NCI-H345 treated with DMSO at 0.1 percent for 48 hours (cell line): ENCODE measurements around the gene FRAS1.
"Not testable (repeated sequence)": the region's sequence is repeated elsewhere in the genome, so short reads cannot be mapped to it uniquely, and the experiment has no call there.

Experiments
- DNase-seq: peaks from one replicate; lab custom pipeline; 2025; ENCODE audit not compliant: unreplicated experiment; lab: John Stamatoyannopoulos, UW

FRAS1 gene

GRCh38 chr4:78484574-78484973 is 427.5 kb downstream of the FRAS1 start:
- DNase-seq = no peak

- no peak for DNase-seq
These were observed 436.6 kb downstream of the FRAS1 start for GRCh38 chr4:78493731-78494130.

GRCh38 chr4:78496021-78496643 is 439.0 kb downstream of the FRAS1 start:
- DNase-seq = no peak

GRCh38 chr4:78506260-78506659 is 449.1 kb downstream of the FRAS1 start:
- not testable (repeated sequence) for DNase-seq

- DNase-seq = no peak
These were observed 451.9 kb downstream of the FRAS1 start for GRCh38 chr4:78509043-78509442.

- DNase-seq = no peak
These were observed 453.0 kb downstream of the FRAS1 start for GRCh38 chr4:78510108-78510507.

GRCh38 chr4:78510681-78511080 is 453.6 kb downstream of the FRAS1 start:
- DNase-seq = no peak

- DNase-seq = no peak
These were observed 455.3 kb downstream of the FRAS1 start for GRCh38 chr4:78512357-78512920.

- no peak for DNase-seq
These were observed 456.4 kb downstream of the FRAS1 start for GRCh38 chr4:78513411-78513975.

- no peak for DNase-seq
These were observed 460.0 kb downstream of the FRAS1 start for GRCh38 chr4:78517050-78517652.

- DNase-seq = no peak
These were observed 461.4 kb downstream of the FRAS1 start for GRCh38 chr4:78518561-78518960.

GRCh38 chr4:78519962-78520361 is 462.8 kb downstream of the FRAS1 start:
- no peak for DNase-seq

- no peak for DNase-seq
These were observed 463.7 kb downstream of the FRAS1 start for GRCh38 chr4:78520808-78521226.

GRCh38 chr4:78524009-78524408 is 466.9 kb downstream of the FRAS1 start:
- no peak for DNase-seq

- DNase-seq = no peak
These were observed 468.4 kb downstream of the FRAS1 start for GRCh38 chr4:78525559-78525958.

- no peak for DNase-seq
These were observed 470.0 kb downstream of the FRAS1 start for GRCh38 chr4:78527103-78527502.

- DNase-seq = no peak
These were observed 470.4 kb downstream of the FRAS1 start for GRCh38 chr4:78527555-78527954.

- no peak for DNase-seq
These were observed 471.2 kb downstream of the FRAS1 start for GRCh38 chr4:78528327-78528726.

- DNase-seq = no peak
These were observed 472.6 kb downstream of the FRAS1 start for GRCh38 chr4:78529569-78530209.

- no peak for DNase-seq
These were observed 474.9 kb downstream of the FRAS1 start for GRCh38 chr4:78532046-78532445.

GRCh38 chr4:78533854-78534253 is 476.7 kb downstream of the FRAS1 start:
- DNase-seq = no peak
